ENCODE results near the gene CDH23. TPM values are rescaled to one million over a fixed set of nuclear protein-coding genes. Genes with fewer than 3 reads are reported as not detected.

Gene CDH23
- polyA plus RNA-seq, 1 donor from 2014 or later = 6.6 TPM

- TF ChIP-seq TAF1 (IDR thresholded peaks at IDR 0.05; ENCODE audit: low read depth) = no peak
- H4K20me1 ChIP-seq (ENCODE audit: insufficient read depth) = no peaks in the 10 kb centered on the region
- no peak overlapping the region for H2AFZ ChIP-seq (ENCODE audit: low read depth, low read length)
- H3K36me3 ChIP-seq (ENCODE audit: insufficient read depth, low read length) = no peaks in the 10 kb centered on the region
- H3K9me3 ChIP-seq (ENCODE audit: low read length) = no peaks in the 10 kb centered on the region
- H3K4me3 ChIP-seq (ENCODE audit: low read length) = no peak overlapping the region
- H3K27ac ChIP-seq (ENCODE audit: low read length) = no peak overlapping the region
- H3K9me2 ChIP-seq (ENCODE audit: insufficient read depth, low read length) = no peaks in the 10 kb centered on the region
- H3K79me2 ChIP-seq (replicated peaks; ENCODE audit: insufficient read depth, low read length) = no peaks in the 10 kb centered on the region
- H3K9ac ChIP-seq (ENCODE audit: low read length) = no peak overlapping the region
- H3F3A ChIP-seq (ENCODE audit: insufficient read depth, low read length, poor library complexity, severe bottlenecking) = no peaks in the 10 kb centered on the region
- no peaks in the 10 kb centered on the region for H3K27me3 ChIP-seq (ENCODE audit: insufficient read depth, low read depth, low read length)
- no peak overlapping the region for H3K4me2 ChIP-seq (ENCODE audit: low read length)
Observed at GRCh38 chr10:71426058-71426605, 29.4 kb downstream of the CDH23 start.

- H3K9me2 ChIP-seq (ENCODE audit: insufficient read depth, low read length) = no peaks in the 10 kb centered on the region
- no peak overlapping the region for H3K4me3 ChIP-seq (ENCODE audit: low read length)
- TF ChIP-seq REST (IDR thresholded peaks at IDR 0.05; ENCODE audit: borderline replicate concordance) = no peak
- TF ChIP-seq SMC3 (conservative IDR thresholded peaks at IDR 0.05; ENCODE audit: poor library complexity) = no peak
- no peak for TF ChIP-seq TAF1 (IDR thresholded peaks at IDR 0.05; ENCODE audit: low read depth)
- TF ChIP-seq POLR2AphosphoS5 (IDR thresholded peaks at IDR 0.05) = no peak
- no peak for TF ChIP-seq MXI1 (conservative IDR thresholded peaks at IDR 0.05; ENCODE audit: poor library complexity, severe bottlenecking)
- TF ChIP-seq EP300 (conservative IDR thresholded peaks at IDR 0.05; ENCODE audit: poor library complexity, severe bottlenecking) = no peak
- no peak for TF ChIP-seq CTCF (IDR thresholded peaks at IDR 0.05; ENCODE audit: poor library complexity, severe bottlenecking)
- TF ChIP-seq EZH2 (IDR thresholded peaks at IDR 0.05; ENCODE audit: borderline replicate concordance, insufficient read depth, low read length, poor library complexity, severe bottlenecking) = no peak
- no peak for TF ChIP-seq RAD21 (conservative IDR thresholded peaks at IDR 0.05)
Observed at GRCh38 chr10:71427246-71427645, 30.5 kb downstream of the CDH23 start.

GRCh38 chr10:71429304-71429703 lies 32.6 kb downstream of the CDH23 start:
- no peak overlapping the region for H2AFZ ChIP-seq (ENCODE audit: low read depth, low read length)
- no peak overlapping the region for H3K4me3 ChIP-seq (ENCODE audit: low read length)
- TF ChIP-seq REST (IDR thresholded peaks at IDR 0.05; ENCODE audit: borderline replicate concordance) (no peak), MXI1 (conservative IDR thresholded peaks at IDR 0.05; ENCODE audit: poor library complexity, severe bottlenecking) (no peak), RAD21 (conservative IDR thresholded peaks at IDR 0.05) (no peak)
- no peak overlapping the region for H3K4me2 ChIP-seq (ENCODE audit: low read length)
- H3K79me2 ChIP-seq (replicated peaks; ENCODE audit: insufficient read depth, low read length) = no peaks in the 10 kb centered on the region
- no peaks in the 10 kb centered on the region for H3K36me3 ChIP-seq (ENCODE audit: insufficient read depth, low read length)
- H3K27ac ChIP-seq (ENCODE audit: low read length) = no peak overlapping the region
- no peaks in the 10 kb centered on the region for H3K9me3 ChIP-seq (ENCODE audit: low read length)
- H4K20me1 ChIP-seq (ENCODE audit: insufficient read depth) = no peaks in the 10 kb centered on the region
- H3K9ac ChIP-seq (ENCODE audit: low read length) = no peak overlapping the region
- no peaks in the 10 kb centered on the region for H3F3A ChIP-seq (ENCODE audit: insufficient read depth, low read length, poor library complexity, severe bottlenecking)
- no peaks in the 10 kb centered on the region for H3K27me3 ChIP-seq (ENCODE audit: insufficient read depth, low read depth, low read length)
- H3K9me2 ChIP-seq (ENCODE audit: insufficient read depth, low read length) = no peaks in the 10 kb centered on the region

More at GRCh38 chr10:71427246-71427645, 30.5 kb downstream of the CDH23 start:
- Histone ChIP-seq H3F3A (ENCODE audit: insufficient read depth, low read length, poor library complexity, severe bottlenecking) (no peaks in the 10 kb centered on the region), H2AFZ (ENCODE audit: low read depth, low read length) (no peak overlapping the region), H3K9me3 (ENCODE audit: low read length) (no peaks in the 10 kb centered on the region), H3K79me2 (replicated peaks; ENCODE audit: insufficient read depth, low read length) (no peaks in the 10 kb centered on the region), H3K9ac (ENCODE audit: low read length) (no peak overlapping the region), H3K27ac (ENCODE audit: low read length) (no peak overlapping the region), H4K20me1 (ENCODE audit: insufficient read depth) (no peaks in the 10 kb centered on the region), H3K36me3 (ENCODE audit: insufficient read depth, low read length) (no peaks in the 10 kb centered on the region), H3K27me3 (ENCODE audit: insufficient read depth, low read depth, low read length) (no peaks in the 10 kb centered on the region), H3K4me2 (ENCODE audit: low read length) (no peak overlapping the region)

Data from neural cell (in vitro differentiated cells).